ENCODE data around the gene RHBDL2. TPM values are rescaled to one million over a fixed set of nuclear protein-coding genes. Genes with fewer than 3 reads are reported as not detected.
A peak's percentile ranks its signal among the peaks of the same experiment; 100 is the strongest.

Gene RHBDL2
- total and polyA plus RNA-seq, 10 of the 15 experiments (the other 5 are each of a cell fraction or from before 2014, with no cell fraction given): 0.05 TPM; not detected in 9

DNA sequence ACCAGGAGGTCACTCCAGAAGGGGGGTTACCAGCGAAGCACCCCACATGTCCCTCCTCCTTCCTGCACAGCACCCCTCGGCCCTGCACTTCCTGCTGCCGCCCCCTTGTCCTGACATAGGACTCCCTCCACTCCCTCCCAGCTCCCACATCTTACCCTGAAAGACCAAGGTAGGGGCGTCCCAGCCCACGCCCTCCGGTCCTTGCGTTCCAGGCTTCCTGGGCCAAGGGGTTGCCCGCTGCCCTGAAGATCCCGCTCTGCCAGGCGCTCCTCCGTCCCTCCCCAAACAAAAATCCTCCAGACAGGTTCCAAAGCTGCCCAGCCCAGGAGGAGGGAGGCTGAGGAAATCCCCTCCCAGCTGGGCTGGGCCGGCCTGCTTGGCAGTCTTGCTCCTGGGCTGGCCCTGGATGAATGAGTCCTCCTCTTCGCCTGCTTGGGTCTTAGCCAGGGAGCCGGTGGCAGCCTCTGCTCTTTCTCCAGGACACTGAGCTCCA lies at the start of gene RHBDL2 (continued):
- no peak for TF ChIP-seq TCF3 (IDR thresholded peaks at IDR 0.05; ENCODE audit: borderline replicate concordance, insufficient read depth, low read depth, low read length)

DNA sequence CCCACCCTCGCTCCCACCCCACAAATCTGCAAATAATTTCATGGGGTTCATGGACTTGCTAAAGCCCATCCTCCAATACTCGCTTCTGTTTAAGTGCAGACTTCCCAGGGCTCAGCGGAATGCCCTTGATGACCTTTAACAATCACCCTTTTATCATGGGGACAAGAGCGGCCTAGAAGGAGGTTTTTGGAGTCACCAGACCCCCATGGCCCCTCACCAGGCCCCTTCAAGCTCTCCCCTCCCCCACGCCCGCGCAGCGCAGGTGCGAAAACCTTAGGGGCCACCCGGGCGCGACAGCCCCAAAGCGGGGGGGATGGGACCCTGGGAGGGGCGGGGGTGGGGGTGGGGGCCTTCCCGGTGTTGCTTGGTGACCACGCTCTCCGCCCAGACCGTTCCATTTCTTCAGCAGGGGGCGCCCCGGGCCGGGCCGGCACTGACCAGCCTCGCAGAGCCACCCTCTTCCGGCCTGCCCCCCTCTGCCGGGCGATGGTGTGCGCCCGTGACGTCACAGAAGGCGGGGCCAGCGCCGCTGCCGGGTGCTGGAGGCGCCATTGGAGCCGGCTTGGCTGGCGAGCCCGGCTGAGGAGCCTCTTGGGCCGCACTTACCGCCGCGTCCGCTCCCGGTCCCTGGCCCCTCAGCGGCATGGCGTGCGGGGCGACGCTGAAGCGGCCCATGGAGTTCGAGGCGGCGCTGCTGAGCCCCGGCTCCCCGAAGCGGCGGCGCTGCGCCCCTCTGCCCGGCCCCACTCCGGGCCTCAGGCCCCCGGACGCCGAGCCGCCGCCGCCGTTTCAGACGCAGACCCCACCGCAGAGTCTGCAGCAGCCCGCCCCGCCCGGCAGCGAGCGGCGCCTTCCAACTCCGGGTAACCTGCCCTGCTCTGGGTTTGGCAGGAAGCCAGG lies 49.4 kb upstream of the RHBDL2 start, which contains the start of gene AKIRIN1:
Gene AKIRIN1 (plus strand): TSS at position 539 of the 900 bp plus-strand sequence. CDS start 105 bp downstream, at position 644.
- Histone ChIP-seq H4K20me1 (ENCODE audit: control insufficient read depth, insufficient read depth) (no peaks in the 10 kb centered on the region), H3K4me2 (ENCODE audit: control insufficient read depth, insufficient read depth) (peak within 1 kb of the TSS; percentile 84), H3K36me3 (ENCODE audit: control insufficient read depth in 2 of 2, insufficient read depth in 2 of 2, low read length in 1 of 2) (peaks cover 0 to 11% of the 10 kb centered on the region in 2 experiments; a peak in 1 of 4 replicates), H3K79me2 (ENCODE audit: control insufficient read depth, insufficient read depth, low read length) (peaks cover 50% of the 10 kb centered on the region), H3K27me3 (replicated peaks in 1 of 2; ENCODE audit: control insufficient read depth in 2 of 2, insufficient read depth in 2 of 2, low read length in 1 of 2) (no peaks in the 10 kb centered on the region), H3K27ac (ENCODE audit: control insufficient read depth, insufficient read depth) (peak within 1 kb of the TSS; percentile 85), H3K4me3 (peak within 1 kb of the TSS; percentile 100), H3K4me1 (ENCODE audit: control insufficient read depth, insufficient read depth, low read length) (no peaks in the 10 kb centered on the region), H3K9me3 (replicated peaks; ENCODE audit: control insufficient read depth, insufficient read depth, low read length) (no peaks in the 10 kb centered on the region), H3K9ac (ENCODE audit: control insufficient read depth, insufficient read depth, low read length) (peak within 1 kb of the TSS; percentile 84), H2AFZ (ENCODE audit: control insufficient read depth, low read depth, low read length) (peak within 1 kb of the TSS; percentile 88)
- under 1% methylated on average over 54 of the region's 76 CpGs for WGBS (ENCODE audit: insufficient coverage, insufficient replicate concordance, low lambda C conversion rate, missing lambda C conversion rate)
- FAIRE-seq (peak; percentile 65), DNase-seq (ENCODE audit: low read depth, low spot score) (peak; percentile 84), ATAC-seq (peak; percentile 95)
- intact Hi-C loops (cut with micrococcal nuclease; ENCODE audit: unreplicated experiment): loop anchor here (2.0 to 5.0 kb wide), 2 partner anchors 36 to 119 kb away; partner anchors contain the start of genes MYCBP and NDUFS5
- POLR2A ChIA-PET: interaction anchor here (0.6 to 2.7 kb wide), 2 partner anchors 36 to 967 kb away, joined by 4 to 11 read pairs; partner anchors contain the start of gene NDUFS5
- in situ Hi-C loops (cut with MboI): no loop called here
- SMC1A ChIA-PET (ENCODE audit: uncharacterized antibody, unreplicated experiment): interaction anchor here (1.0 to 1.1 kb wide), 4 partner anchors 12 to 134 kb away, joined by 3 to 9 read pairs (median 4); partner anchors contain the start of gene NDUFS5
- RAD21 ChIA-PET (ENCODE audit: unreplicated experiment): interaction anchor here (0.9 to 1.5 kb wide), 3 partner anchors 36 to 145 kb away, joined by 3 to 4 read pairs (median 3); no protein-coding TSS in a partner anchor
- CTCF ChIA-PET: interaction anchor here (0.6 to 2.9 kb wide), 4 partner anchors 9 to 225 kb away, joined by 3 to 19 read pairs (median 4); partner anchors contain the start of gene NDUFS5
- no TSS peak for BruUV-seq (replicated peaks)
- TF ChIP-seq SMAD5 (IDR thresholded peaks at IDR 0.05; ENCODE audit: low read depth): peak; percentile 65; the same call in 1 of the 2 replicates
- TF ChIP-seq KDM1A (IDR thresholded peaks at IDR 0.05; ENCODE audit: borderline replicate concordance): no peak
- TF ChIP-seq PML (IDR thresholded peaks at IDR 0.05; ENCODE audit: low read length): peak; percentile 91
- TF ChIP-seq, protein P1, sequence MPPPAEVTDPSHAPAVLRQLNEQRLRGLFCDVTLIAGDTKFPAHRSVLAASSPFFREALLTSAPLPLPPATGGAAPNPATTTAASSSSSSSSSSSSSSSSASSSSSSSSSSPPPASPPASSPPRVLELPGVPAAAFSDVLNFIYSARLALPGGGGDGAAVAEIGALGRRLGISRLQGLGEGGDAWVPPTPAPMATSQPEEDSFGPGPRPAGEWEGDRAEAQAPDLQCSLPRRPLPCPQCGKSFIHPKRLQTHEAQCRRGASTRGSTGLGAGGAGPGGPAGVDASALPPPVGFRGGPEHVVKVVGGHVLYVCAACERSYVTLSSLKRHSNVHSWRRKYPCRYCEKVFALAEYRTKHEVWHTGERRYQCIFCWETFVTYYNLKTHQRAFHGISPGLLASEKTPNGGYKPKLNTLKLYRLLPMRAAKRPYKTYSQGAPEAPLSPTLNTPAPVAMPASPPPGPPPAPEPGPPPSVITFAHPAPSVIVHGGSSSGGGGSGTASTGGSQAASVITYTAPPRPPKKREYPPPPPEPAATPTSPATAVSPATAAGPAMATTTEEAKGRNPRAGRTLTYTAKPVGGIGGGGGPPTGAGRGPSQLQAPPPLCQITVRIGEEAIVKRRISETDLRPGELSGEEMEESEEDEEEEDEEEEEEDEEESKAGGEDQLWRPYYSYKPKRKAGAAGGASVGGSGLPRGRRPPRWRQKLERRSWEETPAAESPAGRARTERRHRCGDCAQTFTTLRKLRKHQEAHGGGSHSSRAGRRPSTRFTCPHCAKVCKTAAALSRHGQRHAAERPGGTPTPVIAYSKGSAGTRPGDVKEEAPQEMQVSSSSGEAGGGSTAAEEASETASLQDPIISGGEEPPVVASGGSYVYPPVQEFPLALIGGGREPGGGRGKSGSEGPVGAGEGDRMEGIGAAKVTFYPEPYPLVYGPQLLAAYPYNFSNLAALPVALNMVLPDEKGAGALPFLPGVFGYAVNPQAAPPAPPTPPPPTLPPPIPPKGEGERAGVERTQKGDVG (CRISPR knock-in tag; IDR thresholded peaks at IDR 0.05): no peak
- TF ChIP-seq TARDBP (IDR thresholded peaks at IDR 0.05; ENCODE audit: borderline replicate concordance): no peak; the same call in 1 of the 2 replicates
- no peak for TF ChIP-seq NFYB (IDR thresholded peaks at IDR 0.05; ENCODE audit: insufficient read depth, low read depth, low read length)
- no peak for TF ChIP-seq RCOR1 (conservative IDR thresholded peaks at IDR 0.05; ENCODE audit: low read depth, low read length)
- TF ChIP-seq FOS (IDR thresholded peaks at IDR 0.05; ENCODE audit: borderline replicate concordance, extremely low read depth, insufficient read length): no peak
- TF ChIP-seq ZNF207 (IDR thresholded peaks at IDR 0.05; ENCODE audit: borderline replicate concordance): peak; percentile 92
- TF ChIP-seq SIX5 (IDR thresholded peaks at IDR 0.05; ENCODE audit: low read depth, low read length, severe bottlenecking): peak; percentile 64
- peak; percentile 96 for TF ChIP-seq YY1 (IDR thresholded peaks at IDR 0.05; ENCODE audit: low read depth, low read length)
- TF ChIP-seq MYC (IDR thresholded peaks at IDR 0.05; ENCODE audit: insufficient read depth, insufficient read length, insufficient replicate concordance, low read length, severe bottlenecking): no peak
- TF ChIP-seq SMC3 (IDR thresholded peaks at IDR 0.05; ENCODE audit: borderline replicate concordance, low read length): 0 out of 2 replicates have a peak, but pooled peaks have one; percentile 20
- TF ChIP-seq PKNOX1 (IDR thresholded peaks at IDR 0.05): no peak
- TF ChIP-seq SMAD1 (IDR thresholded peaks at IDR 0.05; ENCODE audit: low read depth, partially characterized antibody): no peak
